SJSA1 (cell line): ENCODE measurements around the gene ABCE1. TPM values are rescaled to one million over a fixed set of nuclear protein-coding genes. Genes with fewer than 3 reads are reported as not detected.
A peak's percentile ranks its signal among the peaks of the same experiment; 100 is the strongest.

Source experiments
- DNase-seq, 2 experiments: peaks; one replicate each; pipeline ENCODE4 v3.0.0-alpha.2; 2015 to 2020; ENCODE audit warnings: low spot score in 2 of 2, low read depth in 1 of 2
- H3K27ac ChIP-seq: fragments of 250-450 bp; sonication (Bioruptor Pico); 2 replicates; pipeline ENCODE4 v1.5.1; 2020; ENCODE audit warnings: mild to moderate bottlenecking, moderate library complexity
- H3K27me3 ChIP-seq: fragments of 250-450 bp; sonication (Bioruptor Pico); replicated peaks from 2 replicates; pipeline ENCODE4 v1.5.1; 2020; ENCODE audit warnings: mild to moderate bottlenecking, moderate library complexity
- H3K36me3 ChIP-seq: fragments of 250-450 bp; sonication (Bioruptor Pico); 2 replicates; pipeline ENCODE4 v1.5.1; 2020; ENCODE audit warnings: mild to moderate bottlenecking
- H3K4me1 ChIP-seq: fragments of 250-450 bp; sonication (Bioruptor Pico); replicated peaks from 2 replicates; pipeline ENCODE4 v1.6.1; 2021; ENCODE audit warnings: mild to moderate bottlenecking
- H3K4me3 ChIP-seq: fragments of 250-450 bp; sonication (Bioruptor Pico); 2 replicates; pipeline ENCODE4 v1.5.1; 2020; ENCODE audit warnings: mild to moderate bottlenecking
- H3K9me3 ChIP-seq: fragments of 250-450 bp; sonication (Bioruptor Pico); replicated peaks from 2 replicates; pipeline ENCODE4 v1.5.1; 2020; ENCODE audit warnings: mild to moderate bottlenecking
- total RNA-seq: library from RNA; depleted of rRNA; stranded (reverse); fragments of >200 nt; shearing (Covaris generic); gene quantifications from 2 replicates; pipeline ENCODE4 v1.2.3, GENCODE V29; 2014

Gene ABCE1
- total RNA-seq, 1 experiment from 2014 or later, result 170 TPM

- Histone ChIP-seq H3K9me3 (no peaks in the 10 kb centered on the region), H3K27ac (no peak overlapping the region), H3K36me3 (peaks cover 42% of the 10 kb centered on the region), H3K27me3 (no peaks in the 10 kb centered on the region), H3K4me1 (no peaks in the 10 kb centered on the region), H3K4me3 (no peak overlapping the region)
- DNase-seq, result no peak
Measured at GRCh38 chr4:145081756-145082155, 16.4 kb upstream of the ABCE1 start.

DNA sequence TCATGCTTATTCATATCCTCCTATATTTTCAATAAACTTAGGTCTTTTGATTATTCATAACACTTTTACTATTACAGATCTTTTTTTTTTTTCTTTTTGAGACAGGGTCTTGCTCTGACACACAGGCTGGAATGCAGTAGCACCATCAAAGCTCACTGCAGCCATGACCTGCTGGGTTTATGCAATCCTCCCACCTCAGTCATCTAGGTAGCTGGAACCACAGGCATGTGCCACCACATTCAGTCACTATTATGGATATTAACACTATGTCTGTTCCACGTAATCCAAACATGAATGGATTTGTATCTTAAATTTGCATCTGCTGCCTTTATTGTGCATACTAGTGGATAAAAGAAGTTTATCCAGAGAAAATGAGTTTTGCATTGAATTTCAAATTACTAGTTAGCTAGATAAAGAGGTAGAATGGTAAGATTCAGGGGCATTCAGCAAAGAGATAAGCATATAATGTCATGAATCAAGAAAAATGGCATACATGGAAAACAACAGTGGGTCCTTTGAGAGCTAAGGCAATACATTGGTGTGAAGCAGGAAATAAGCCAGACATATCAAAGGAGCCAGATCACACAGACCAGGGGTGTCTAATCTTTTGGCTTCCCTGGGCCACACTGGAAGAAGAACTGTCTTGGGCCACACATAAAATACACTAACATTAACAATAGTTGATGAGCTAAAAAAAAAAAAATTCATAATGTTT lies 14.1 kb upstream of the ABCE1 start:
- no peak overlapping the region for H3K27ac ChIP-seq
- no peaks in the 10 kb centered on the region for H3K4me1 ChIP-seq
- peaks cover 47% of the 10 kb centered on the region for H3K36me3 ChIP-seq
- H3K27me3 ChIP-seq, result no peaks in the 10 kb centered on the region
- H3K4me3 ChIP-seq, result no peak overlapping the region
- DNase-seq, result no peak
- no peaks in the 10 kb centered on the region for H3K9me3 ChIP-seq

- DNase-seq, result no peak
- H3K4me3 ChIP-seq, result no peak overlapping the region
- H3K27ac ChIP-seq, result no peak overlapping the region
- H3K4me1 ChIP-seq, result no peaks in the 10 kb centered on the region
- no peaks in the 10 kb centered on the region for H3K27me3 ChIP-seq
- no peaks in the 10 kb centered on the region for H3K9me3 ChIP-seq
- peaks cover 89% of the 10 kb centered on the region for H3K36me3 ChIP-seq
Measured at GRCh38 chr4:145090380-145090779, 7.7 kb upstream of the ABCE1 start.

DNA sequence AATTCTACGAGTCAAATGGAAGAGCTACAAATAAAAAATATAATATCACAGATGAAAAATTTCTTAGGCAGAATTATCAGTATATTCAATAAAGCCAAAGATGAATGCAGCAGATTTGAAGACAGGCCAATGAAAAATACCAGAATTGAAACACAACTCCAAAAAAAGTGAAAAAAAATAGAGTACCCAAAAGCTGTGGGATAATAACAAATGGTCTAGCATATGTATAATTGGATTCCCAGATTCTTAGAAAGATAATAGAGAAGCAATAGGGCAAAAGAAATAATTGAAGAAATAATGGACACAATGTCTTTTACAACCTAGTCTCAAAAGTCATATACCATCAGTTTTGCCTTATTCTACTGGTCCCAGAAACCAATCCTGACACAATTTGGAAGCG lies 4.5 kb upstream of the ABCE1 start:
- Histone ChIP-seq H3K9me3 (no peaks in the 10 kb centered on the region), H3K4me1 (peaks cover 6% of the 10 kb centered on the region), H3K27me3 (no peaks in the 10 kb centered on the region), H3K4me3 (no peak overlapping the region), H3K27ac (no peak overlapping the region), H3K36me3 (peaks cover 74% of the 10 kb centered on the region)
- DNase-seq, result no peak

DNA sequence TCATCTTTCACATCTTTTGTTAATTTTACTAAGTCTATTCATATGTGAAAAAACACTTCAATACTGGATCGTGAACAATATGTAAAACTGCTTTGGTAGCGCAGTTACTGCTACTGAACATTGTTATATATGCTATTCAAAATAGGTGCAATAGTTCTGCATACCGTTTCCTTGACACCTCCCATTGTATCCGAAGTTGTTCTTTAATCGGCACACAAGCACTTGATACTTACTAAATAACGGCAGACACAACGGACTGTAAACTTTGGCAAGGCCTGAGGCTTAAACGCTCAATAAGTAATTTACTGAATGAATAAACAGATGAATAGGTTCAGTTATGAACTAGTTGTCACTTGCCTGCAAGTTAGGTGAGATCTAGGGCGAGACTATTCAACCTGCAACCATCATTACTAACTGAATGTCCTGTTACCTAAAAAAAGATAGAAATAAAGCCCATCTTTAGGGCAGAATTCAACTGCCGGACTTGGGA lies 735 bp upstream of the ABCE1 start:
- Histone ChIP-seq H3K27ac (peak overlapping the region; percentile 93), H3K4me1 (peaks cover 6% of the 10 kb centered on the region), H3K27me3 (no peaks in the 10 kb centered on the region), H3K36me3 (peaks cover 54% of the 10 kb centered on the region), H3K4me3 (peak overlapping the region; percentile 75), H3K9me3 (no peaks in the 10 kb centered on the region)
- DNase-seq, result no peak

- no peaks in the 10 kb centered on the region for H3K27me3 ChIP-seq
- peak overlapping the region; percentile 93 for H3K27ac ChIP-seq
- no peaks in the 10 kb centered on the region for H3K9me3 ChIP-seq
- DNase-seq, result peak in 1 of 2 experiments; percentile 62
- H3K4me1 ChIP-seq, result peaks cover 6% of the 10 kb centered on the region
- peak overlapping the region; percentile 75 for H3K4me3 ChIP-seq
- H3K36me3 ChIP-seq, result peaks cover 43% of the 10 kb centered on the region
Measured at GRCh38 chr4:145098675-145099037, 545 bp downstream of the ABCE1 start.

GRCh38 chr4:145099653-145100052 lies 1.5 kb downstream of the ABCE1 start:
- Histone ChIP-seq H3K27me3 (no peaks in the 10 kb centered on the region), H3K36me3 (peaks cover 37% of the 10 kb centered on the region), H3K9me3 (no peaks in the 10 kb centered on the region), H3K27ac (peak overlapping the region; percentile 93), H3K4me3 (peak overlapping the region; percentile 75), H3K4me1 (peaks cover 6% of the 10 kb centered on the region)
- peak in 1 of 2 experiments; percentile 11 for DNase-seq

- Histone ChIP-seq H3K4me3 (no peak overlapping the region), H3K27ac (no peak overlapping the region), H3K27me3 (no peaks in the 10 kb centered on the region), H3K4me1 (peaks cover 6% of the 10 kb centered on the region), H3K9me3 (no peaks in the 10 kb centered on the region), H3K36me3 (peaks cover 38% of the 10 kb centered on the region)
- no peak for DNase-seq
Measured at GRCh38 chr4:145101091-145101490, 3.0 kb downstream of the ABCE1 start.

DNA sequence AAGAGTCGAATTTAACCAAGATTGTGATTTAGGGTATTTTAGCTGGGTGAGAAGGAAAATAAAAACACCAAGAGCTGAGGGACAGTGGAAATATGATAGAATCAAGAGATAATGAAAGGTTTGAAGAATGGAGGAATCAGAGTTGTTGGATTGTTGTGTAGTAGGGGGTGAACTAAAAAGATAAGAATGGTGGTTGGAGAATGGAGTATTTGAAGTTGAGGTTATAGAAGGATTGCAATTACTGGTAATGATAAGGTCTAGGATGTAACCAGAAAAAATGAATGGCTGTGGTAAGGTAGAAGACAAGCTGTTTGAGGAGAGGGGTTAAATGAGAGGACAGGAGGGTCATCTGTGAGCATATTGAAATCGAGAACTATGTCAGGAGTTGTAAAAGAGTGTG lies 4.5 kb downstream of the ABCE1 start:
- H3K27ac ChIP-seq, result no peak overlapping the region
- H3K27me3 ChIP-seq, result no peaks in the 10 kb centered on the region
- no peak overlapping the region for H3K4me3 ChIP-seq
- peaks cover 53% of the 10 kb centered on the region for H3K36me3 ChIP-seq
- H3K9me3 ChIP-seq, result no peaks in the 10 kb centered on the region
- DNase-seq, result no peak
- no peaks in the 10 kb centered on the region; the same call in 1 of the 2 replicates for H3K4me1 ChIP-seq

GRCh38 chr4:145103496-145103895 lies 5.4 kb downstream of the ABCE1 start:
- H3K9me3 ChIP-seq, result no peaks in the 10 kb centered on the region
- DNase-seq, result no peak
- no peak overlapping the region for H3K4me3 ChIP-seq
- H3K27ac ChIP-seq, result no peak overlapping the region
- peaks cover 59% of the 10 kb centered on the region for H3K36me3 ChIP-seq
- H3K27me3 ChIP-seq, result no peaks in the 10 kb centered on the region
- H3K4me1 ChIP-seq, result no peaks in the 10 kb centered on the region; the same call in 1 of the 2 replicates

DNA sequence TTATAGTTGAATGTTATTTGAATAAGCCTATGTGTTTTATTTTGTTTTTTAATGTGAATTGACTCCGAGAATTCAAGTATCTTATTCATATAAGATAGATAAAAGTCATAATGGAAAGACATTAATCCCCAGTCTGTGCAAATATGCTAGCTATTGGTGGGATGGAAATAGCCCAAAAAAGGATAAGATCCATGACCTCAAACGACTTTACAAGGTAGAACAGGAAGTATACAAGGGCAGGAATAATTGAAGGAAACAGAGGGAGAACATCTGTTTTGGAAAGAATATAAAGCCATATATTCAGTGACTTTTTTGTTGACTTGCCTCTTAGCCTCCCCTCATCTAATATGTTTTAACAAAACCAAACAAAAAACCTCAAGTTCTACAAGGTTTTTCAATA lies 9.0 kb downstream of the ABCE1 start:
- H3K36me3 ChIP-seq, result peaks cover 80% of the 10 kb centered on the region
- H3K9me3 ChIP-seq, result no peaks in the 10 kb centered on the region
- H3K27ac ChIP-seq, result no peak overlapping the region
- no peak overlapping the region for H3K4me3 ChIP-seq
- no peak for DNase-seq
- no peaks in the 10 kb centered on the region for H3K4me1 ChIP-seq
- no peaks in the 10 kb centered on the region for H3K27me3 ChIP-seq

GRCh38 chr4:145108128-145108527 lies 10.0 kb downstream of the ABCE1 start:
- Histone ChIP-seq H3K36me3 (peaks cover 88% of the 10 kb centered on the region), H3K27me3 (no peaks in the 10 kb centered on the region), H3K4me1 (no peaks in the 10 kb centered on the region), H3K4me3 (no peak overlapping the region), H3K9me3 (no peaks in the 10 kb centered on the region), H3K27ac (no peak overlapping the region)
- DNase-seq, result no peak

DNA sequence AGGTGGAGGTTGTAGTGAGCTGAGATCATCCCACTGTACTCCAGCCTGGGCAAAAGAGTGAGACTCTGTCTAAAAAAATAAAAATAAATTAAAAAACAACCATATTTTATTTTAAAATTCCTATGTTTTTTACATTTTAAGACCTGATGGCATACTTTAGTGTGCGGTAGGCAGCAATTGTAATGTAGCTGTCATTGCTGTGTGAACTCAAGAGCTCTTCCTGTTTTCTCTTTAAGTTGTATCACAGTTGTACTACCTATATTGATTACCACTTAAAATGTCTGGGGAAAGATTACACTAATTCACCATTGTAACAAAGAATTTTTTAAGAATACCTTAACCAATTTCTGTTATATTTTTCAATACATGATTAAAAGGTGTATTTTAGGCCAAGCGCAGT lies 27.3 kb downstream of the ABCE1 start:
- Histone ChIP-seq H3K4me3 (no peak overlapping the region), H3K27me3 (no peaks in the 10 kb centered on the region), H3K9me3 (no peaks in the 10 kb centered on the region), H3K36me3 (peaks cover 91% of the 10 kb centered on the region), H3K27ac (no peak overlapping the region), H3K4me1 (no peaks in the 10 kb centered on the region)
- no peak for DNase-seq

- no peaks in the 10 kb centered on the region for H3K9me3 ChIP-seq
- peaks cover 58% of the 10 kb centered on the region for H3K36me3 ChIP-seq
- peak in 1 of 2 experiments; percentile 2 for DNase-seq
- H3K4me1 ChIP-seq, result no peaks in the 10 kb centered on the region; the same call in 1 of the 2 replicates
- H3K27me3 ChIP-seq, result no peaks in the 10 kb centered on the region
- no peak overlapping the region for H3K4me3 ChIP-seq
- H3K27ac ChIP-seq, result no peak overlapping the region
Measured at GRCh38 chr4:145130130-145130529, 32.0 kb downstream of the ABCE1 start.
